ENCODE measurements around the gene CCDC12. TPM values are rescaled to one million over a fixed set of nuclear protein-coding genes. Genes with fewer than 3 reads are reported as not detected.

The CCDC12 gene
- total RNA-seq, 2 donors from 2014 or later = 46.7 to 47.8 TPM

GRCh38 chr3:47006145-47006651 lies 29.7 kb upstream of the CCDC12 start:
- no peak for DNase-seq
- Mint-ChIP-seq H3K36me3 (ENCODE audit: low read depth) (peaks cover 40% of the 10 kb centered on the region), H3K9me3 (no peaks in the 10 kb centered on the region), H3K27ac (peak overlapping the region; percentile 55), H3K4me3 (no peak overlapping the region), H3K4me1 (peaks cover 4% of the 10 kb centered on the region), H3K27me3 (ENCODE audit: insufficient read depth) (no peaks in the 10 kb centered on the region)
- H3K4me3 ChIP-seq (ENCODE audit: low read length) = no peak overlapping the region
- H3K27ac ChIP-seq (ENCODE audit: low read depth, low read length) = no peak overlapping the region
- H3K36me3 ChIP-seq (ENCODE audit: control insufficient read depth, insufficient read depth, low read length) = peaks cover 22% of the 10 kb centered on the region
- no peaks in the 10 kb centered on the region for H3K27me3 ChIP-seq (ENCODE audit: control insufficient read depth, insufficient read depth, low read length, poor library complexity, severe bottlenecking)
- TF ChIP-seq, protein P1, sequence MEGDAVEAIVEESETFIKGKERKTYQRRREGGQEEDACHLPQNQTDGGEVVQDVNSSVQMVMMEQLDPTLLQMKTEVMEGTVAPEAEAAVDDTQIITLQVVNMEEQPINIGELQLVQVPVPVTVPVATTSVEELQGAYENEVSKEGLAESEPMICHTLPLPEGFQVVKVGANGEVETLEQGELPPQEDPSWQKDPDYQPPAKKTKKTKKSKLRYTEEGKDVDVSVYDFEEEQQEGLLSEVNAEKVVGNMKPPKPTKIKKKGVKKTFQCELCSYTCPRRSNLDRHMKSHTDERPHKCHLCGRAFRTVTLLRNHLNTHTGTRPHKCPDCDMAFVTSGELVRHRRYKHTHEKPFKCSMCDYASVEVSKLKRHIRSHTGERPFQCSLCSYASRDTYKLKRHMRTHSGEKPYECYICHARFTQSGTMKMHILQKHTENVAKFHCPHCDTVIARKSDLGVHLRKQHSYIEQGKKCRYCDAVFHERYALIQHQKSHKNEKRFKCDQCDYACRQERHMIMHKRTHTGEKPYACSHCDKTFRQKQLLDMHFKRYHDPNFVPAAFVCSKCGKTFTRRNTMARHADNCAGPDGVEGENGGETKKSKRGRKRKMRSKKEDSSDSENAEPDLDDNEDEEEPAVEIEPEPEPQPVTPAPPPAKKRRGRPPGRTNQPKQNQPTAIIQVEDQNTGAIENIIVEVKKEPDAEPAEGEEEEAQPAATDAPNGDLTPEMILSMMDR (conservative IDR thresholded peaks at IDR 0.05) = no peak
- no peaks in the 10 kb centered on the region for H3K9me3 ChIP-seq (ENCODE audit: control insufficient read depth, low read length)
- H3K9ac ChIP-seq (ENCODE audit: extremely low read depth, low read length, poor library complexity, severe bottlenecking) = no peak overlapping the region
- WGBS, 2 experiments (ENCODE audit: insufficient coverage in 1 of 2, insufficient read length in 1 of 2) = 94 to 97% methylated on average over 8 to 9 of the region's 9 CpGs
- no peaks in the 10 kb centered on the region for H3K4me1 ChIP-seq (ENCODE audit: control insufficient read depth, insufficient read depth, low read length)

DNA sequence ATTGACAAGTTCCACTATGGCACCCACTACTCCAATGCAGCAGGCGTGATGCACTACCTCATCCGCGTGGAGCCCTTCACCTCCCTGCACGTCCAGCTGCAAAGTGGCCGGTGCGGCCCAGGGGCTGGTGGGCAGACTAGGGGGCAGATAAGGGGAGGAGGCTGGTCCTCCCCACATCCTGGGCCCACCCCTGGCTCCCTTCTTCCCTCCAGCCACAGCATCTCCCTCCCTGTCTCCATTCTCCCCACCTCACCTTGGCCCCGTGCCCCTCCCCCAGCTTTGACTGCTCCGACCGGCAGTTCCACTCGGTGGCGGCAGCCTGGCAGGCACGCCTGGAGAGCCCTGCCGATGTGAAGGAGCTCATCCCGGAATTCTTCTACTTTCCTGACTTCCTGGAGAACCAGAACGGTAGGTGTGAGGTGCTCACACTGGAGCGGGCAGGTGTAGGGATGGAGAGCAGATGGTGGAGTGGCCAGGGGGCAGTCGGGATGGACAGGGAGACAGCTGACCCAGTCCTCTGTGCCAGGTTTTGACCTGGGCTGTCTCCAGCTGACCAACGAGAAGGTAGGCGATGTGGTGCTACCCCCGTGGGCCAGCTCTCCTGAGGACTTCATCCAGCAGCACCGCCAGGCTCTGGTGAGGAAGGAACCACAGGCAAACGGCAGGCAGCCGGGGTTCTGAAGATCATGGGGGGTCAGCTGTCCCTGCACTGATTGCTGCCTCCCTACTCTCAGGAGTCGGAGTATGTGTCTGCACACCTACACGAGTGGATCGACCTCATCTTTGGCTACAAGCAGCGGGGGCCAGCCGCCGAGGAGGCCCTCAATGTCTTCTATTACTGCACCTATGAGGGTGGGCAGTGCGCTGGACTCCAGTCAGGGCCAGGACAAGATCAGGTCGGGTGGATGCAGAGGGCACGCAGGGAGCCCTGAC lies 28.9 kb upstream of the CCDC12 start:
- Mint-ChIP-seq H3K36me3 (ENCODE audit: low read depth) (peaks cover 40% of the 10 kb centered on the region), H3K9me3 (no peaks in the 10 kb centered on the region), H3K4me3 (no peak overlapping the region), H3K27ac (peak overlapping the region; percentile 55), H3K4me1 (peaks cover 4% of the 10 kb centered on the region), H3K27me3 (ENCODE audit: insufficient read depth) (no peaks in the 10 kb centered on the region)
- Histone ChIP-seq H3K9ac (ENCODE audit: extremely low read depth, low read length, poor library complexity, severe bottlenecking) (no peak overlapping the region), H3K36me3 (ENCODE audit: control insufficient read depth, insufficient read depth, low read length) (peaks cover 24% of the 10 kb centered on the region), H3K9me3 (ENCODE audit: control insufficient read depth, low read length) (no peaks in the 10 kb centered on the region), H3K27me3 (ENCODE audit: control insufficient read depth, insufficient read depth, low read length, poor library complexity, severe bottlenecking) (no peaks in the 10 kb centered on the region), H3K4me3 (ENCODE audit: low read length) (no peak overlapping the region), H3K27ac (ENCODE audit: low read depth, low read length) (no peak overlapping the region), H3K4me1 (ENCODE audit: control insufficient read depth, insufficient read depth, low read length) (no peaks in the 10 kb centered on the region)
- 92 to 96% methylated on average over 20 to 32 of the region's 32 CpGs for WGBS, 2 experiments (ENCODE audit: insufficient coverage in 1 of 2, insufficient read length in 1 of 2)
- no peak for DNase-seq
- TF ChIP-seq, protein P1 (conservative IDR thresholded peaks at IDR 0.05) = no peak

DNA sequence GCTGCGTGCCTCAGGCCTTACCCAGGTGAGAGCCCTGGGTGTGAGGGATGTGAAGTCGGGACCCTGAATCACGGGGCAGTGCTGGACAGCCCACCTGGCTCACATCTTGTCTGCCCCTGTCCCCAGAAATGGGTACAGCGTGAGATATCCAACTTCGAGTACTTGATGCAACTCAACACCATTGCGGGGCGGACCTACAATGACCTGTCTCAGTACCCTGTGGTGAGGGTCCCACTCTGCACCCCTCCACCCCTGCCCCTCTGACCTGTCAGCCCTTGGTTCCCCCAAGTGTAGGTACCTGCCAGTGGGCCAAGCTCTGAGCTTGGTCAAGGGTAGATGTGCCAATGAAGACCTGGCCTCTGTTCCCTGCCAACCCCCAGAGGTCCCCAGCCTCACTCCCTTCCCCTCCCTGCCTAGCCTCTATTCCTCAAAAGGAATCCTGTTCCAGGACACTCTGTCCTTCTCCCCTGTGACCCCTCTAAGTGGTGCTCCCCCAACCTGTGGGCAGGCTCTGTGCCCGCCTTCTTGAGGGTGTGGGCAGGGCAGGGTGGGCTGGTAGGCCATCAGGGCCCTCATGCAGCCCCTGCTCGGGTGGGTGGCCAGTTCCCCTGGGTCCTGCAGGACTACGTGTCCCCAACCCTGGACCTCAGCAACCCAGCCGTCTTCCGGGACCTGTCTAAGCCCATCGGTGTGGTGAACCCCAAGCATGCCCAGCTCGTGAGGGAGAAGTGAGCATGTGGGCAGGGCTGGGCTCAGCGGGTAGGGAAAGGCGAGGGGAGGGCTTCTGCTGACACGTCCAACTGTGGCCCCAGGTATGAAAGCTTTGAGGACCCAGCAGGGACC lies 28.0 kb upstream of the CCDC12 start:
- H3K36me3 ChIP-seq (ENCODE audit: control insufficient read depth, insufficient read depth, low read length) = peaks cover 30% of the 10 kb centered on the region
- no peak for DNase-seq
- Mint-ChIP-seq H3K9me3 (no peaks in the 10 kb centered on the region), H3K4me3 (no peak overlapping the region), H3K4me1 (no peaks in the 10 kb centered on the region), H3K27me3 (ENCODE audit: insufficient read depth) (no peaks in the 10 kb centered on the region), H3K36me3 (ENCODE audit: low read depth) (peaks cover 45% of the 10 kb centered on the region), H3K27ac (no peak overlapping the region)
- no peaks in the 10 kb centered on the region for H3K4me1 ChIP-seq (ENCODE audit: control insufficient read depth, insufficient read depth, low read length)
- TF ChIP-seq, protein P1 (conservative IDR thresholded peaks at IDR 0.05) = no peak
- no peak overlapping the region for H3K9ac ChIP-seq (ENCODE audit: extremely low read depth, low read length, poor library complexity, severe bottlenecking)
- H3K4me3 ChIP-seq (ENCODE audit: low read length) = no peak overlapping the region
- no peaks in the 10 kb centered on the region for H3K9me3 ChIP-seq (ENCODE audit: control insufficient read depth, low read length)
- H3K27me3 ChIP-seq (ENCODE audit: control insufficient read depth, insufficient read depth, low read length, poor library complexity, severe bottlenecking) = no peaks in the 10 kb centered on the region
- H3K27ac ChIP-seq (ENCODE audit: low read depth, low read length) = no peak overlapping the region
- WGBS, 2 experiments (ENCODE audit: insufficient coverage in 1 of 2, insufficient read length in 1 of 2) = 92 to 95% methylated on average over 15 to 17 of the region's 17 CpGs
